Fibroblast of skin of left quadriceps (primary cell): ENCODE data around the gene PACSIN2.

ENCODE experiments used
- DNase-seq, 2 experiments: peaks; one replicate each; pipeline ENCODE4 v3.0.0-alpha.2; 2013; ENCODE audit warnings: low read depth in 2 of 2

The PACSIN2 gene

DNA sequence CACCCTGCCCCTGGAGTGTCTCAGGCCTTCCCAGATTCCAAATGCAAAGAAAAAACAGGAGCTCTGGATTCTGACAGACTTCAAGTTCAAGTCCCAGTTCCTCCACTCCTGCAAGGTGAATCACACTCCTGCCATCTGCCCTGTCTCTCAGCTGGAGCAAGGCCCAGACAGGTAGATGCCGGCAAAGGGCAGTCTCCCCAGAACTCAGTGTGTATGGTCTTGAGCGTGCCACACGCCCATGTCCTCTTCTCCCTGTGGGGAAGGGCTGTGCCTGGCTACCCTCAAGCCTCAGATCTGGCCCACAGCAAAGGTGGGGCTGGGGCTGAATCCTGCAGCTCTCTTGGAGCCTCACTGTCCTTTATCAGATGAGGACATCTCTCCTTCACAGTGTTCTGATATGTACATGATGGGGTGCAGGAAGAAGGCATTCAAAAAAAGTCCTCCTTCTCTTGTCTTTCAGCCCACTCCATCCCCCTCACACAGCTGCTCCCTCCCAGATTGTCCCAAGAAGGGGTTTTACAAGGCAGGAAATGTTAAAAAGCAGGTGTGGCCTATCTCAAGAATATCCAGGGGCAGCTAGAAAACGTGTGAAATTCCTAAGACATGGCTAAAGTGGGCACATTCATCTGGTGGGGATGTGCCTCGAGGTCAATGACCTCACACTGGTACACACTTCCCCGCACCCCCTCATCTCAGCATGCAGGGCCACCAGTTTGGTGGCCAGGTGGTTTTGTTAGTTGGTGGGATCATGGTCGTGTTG, 130.2 kb downstream of the PACSIN2 start:
- DNase-seq: no peak

DNA sequence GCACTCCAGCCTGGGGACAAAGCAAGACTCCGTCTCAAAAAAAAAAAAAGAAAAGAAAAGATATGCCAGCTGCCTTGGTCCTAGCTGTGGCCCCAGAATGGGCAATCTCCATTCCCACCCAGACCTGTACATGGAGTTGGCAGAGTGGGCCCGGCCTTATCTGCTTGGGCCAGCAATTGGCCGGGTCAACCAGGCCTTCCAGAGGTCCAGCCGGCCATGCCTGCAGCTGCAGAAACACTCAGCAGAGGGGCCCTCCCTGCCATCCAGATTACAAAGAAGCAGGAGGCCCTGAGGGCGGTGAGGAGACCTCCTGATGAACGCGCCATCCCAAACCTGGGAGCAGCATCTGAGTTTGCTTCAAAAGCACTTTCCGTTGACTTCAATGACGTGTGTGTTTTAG, 131.0 kb downstream of the PACSIN2 start:
- DNase-seq: no peak

DNA sequence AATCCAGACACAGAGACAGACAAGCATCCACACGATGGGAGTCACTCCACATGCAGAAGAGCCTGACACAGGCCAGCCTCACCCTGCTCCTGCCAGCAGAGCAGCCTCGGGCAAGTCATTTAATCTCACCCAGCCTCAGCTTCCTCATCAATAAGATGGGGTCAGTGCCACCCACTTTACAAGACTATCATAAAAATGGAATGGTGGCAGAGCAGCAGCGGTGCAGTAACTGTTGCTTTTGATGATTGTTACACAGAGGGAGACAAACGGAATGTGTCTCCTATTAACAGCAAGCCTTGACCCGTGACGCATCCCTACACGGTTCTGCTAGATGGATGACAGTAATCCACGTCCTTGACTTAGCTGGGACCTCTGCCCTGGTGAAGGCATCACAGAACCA, 131.8 kb downstream of the PACSIN2 start:
- DNase-seq: no peak

DNA sequence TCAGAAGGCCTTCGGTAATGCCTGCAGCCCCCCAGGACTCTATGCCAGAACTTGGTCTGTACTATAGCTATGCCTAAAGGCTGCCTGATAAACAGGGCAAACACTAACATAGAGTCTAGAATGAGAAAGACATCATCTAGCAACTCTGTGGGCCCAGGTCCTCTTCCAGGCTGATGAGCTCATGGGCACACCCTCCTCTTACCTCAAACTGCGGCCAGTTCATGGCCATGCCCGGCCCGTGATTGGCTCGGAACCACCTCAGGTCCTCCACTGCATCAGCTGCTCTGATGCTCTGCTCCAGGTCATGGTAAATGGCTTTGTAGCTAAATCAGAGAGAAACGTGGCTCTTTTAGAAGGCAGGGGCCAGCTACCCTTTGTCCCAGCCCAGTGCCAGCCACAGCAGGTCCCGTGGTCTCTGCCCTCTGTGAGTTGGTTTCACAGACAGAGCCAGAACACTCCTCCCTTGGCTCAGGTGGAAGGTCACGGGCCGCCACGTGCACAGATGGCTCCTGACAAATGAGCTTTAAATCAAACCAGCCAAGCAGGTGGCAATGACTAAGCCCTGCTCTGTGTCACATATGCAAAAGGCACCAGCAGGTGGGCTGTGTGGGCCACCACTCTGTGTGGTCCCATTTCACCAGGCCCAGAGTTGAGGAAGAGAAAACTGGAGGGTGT, 132.8 kb downstream of the PACSIN2 start:
- DNase-seq: no peak

DNA sequence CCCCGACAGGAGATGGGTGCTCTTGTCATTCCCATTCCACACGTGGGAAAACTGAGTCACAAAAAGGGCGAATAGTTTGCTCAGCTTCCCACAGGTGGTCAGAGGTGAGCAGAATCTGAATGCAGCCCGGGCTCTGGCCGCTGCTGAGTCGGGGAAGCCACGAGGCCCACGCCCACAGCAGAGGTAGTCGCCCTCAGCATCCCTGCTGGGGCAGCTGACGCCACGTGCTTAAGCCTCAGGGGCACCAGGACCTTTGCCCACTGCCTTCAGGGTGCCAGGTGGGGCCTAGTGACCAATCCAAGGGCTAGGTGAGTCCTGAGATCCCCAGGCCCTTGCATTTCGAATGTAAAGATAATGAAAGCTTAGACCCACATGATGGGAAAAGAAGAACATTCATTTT, 133.7 kb downstream of the PACSIN2 start:
- DNase-seq: no peak

DNA sequence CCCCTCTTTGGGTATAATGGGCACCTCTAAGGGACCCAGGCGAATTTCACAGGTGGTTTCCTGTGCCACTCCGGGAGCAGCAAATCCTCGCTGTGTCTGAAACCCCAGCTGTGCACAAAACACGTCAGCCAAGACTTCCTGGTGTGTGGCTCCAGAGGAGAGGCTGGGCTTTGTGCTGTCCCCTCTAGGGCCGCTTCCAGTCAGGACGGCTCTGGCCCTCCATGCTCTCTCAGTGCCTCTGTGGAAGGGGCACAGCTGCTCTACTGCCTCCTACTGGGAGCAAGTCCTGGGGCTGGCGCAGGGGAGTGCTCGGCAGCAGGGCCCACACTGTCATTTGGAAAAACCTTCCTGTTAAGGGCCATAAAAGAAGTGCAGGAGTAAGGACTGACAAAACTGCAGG, 134.1 kb downstream of the PACSIN2 start:
- no peak for DNase-seq

DNA sequence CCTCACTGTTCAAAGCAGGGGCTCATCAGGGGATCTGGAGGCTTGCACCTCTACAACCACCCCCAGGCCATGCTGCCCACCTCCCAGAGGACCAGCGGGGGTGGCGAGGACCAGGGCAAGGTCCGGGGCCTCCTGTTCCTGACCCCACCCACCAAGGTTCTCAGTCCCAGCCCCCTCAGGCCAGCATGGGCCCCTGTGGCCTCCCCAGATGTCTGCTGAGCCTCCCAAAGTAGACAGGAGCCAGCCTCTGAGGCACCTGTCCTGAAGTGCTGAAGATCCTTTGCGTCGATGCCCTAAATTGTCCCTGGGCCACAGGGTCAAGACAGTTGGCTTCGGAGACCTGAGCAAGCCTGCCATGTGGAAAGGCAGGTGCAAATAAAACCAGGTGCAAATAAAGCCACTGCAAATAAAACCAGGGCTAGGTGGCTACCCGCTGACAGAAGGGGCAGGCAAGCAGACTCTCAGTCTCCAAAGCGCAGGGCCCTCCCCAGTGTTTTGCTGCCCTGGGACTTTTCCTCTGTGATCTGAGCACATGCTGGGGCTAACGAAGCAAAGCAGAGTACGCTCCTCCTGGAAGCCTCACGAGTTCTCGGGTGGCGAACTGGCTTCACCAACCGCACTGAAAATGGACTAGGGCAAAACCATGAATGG, 135.5 kb downstream of the PACSIN2 start:
- DNase-seq: no peak

DNA sequence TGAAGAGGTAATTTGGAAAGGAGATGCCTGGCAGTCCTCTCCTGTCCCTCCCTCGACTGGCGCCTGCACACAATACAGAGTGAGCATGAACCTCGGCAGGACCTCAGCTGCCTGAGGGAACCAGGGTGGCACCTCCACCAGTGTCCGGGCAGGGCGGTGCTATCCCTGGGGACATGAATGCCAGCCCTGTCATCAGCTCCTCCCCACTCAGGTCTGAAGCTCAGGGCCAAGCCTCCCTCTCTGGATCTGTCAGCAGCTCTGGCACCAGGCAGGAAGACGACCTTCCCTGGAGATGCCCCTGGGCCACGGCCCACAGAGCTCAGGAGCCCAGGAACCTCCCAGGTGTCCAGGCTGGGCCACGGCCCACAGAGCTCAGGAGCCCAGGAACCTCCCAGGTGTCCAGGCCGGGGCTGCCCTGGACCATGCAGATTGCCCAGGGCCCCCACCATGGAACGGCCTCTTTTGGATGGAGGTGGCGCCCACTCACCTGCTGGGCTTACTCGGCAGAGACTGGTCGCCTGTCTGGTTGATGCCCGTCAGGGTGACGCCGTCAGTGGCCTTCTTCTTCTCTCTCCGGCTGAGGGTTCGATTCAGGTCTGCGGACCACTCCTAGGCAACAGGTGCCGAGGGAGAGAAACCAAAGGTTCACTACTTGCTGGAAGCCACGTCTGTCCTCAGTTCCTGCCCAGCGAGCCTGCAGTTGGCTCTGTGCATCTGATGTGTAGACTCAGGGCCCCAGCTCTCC, 136.2 kb downstream of the PACSIN2 start:
- DNase-seq: no peak

DNA sequence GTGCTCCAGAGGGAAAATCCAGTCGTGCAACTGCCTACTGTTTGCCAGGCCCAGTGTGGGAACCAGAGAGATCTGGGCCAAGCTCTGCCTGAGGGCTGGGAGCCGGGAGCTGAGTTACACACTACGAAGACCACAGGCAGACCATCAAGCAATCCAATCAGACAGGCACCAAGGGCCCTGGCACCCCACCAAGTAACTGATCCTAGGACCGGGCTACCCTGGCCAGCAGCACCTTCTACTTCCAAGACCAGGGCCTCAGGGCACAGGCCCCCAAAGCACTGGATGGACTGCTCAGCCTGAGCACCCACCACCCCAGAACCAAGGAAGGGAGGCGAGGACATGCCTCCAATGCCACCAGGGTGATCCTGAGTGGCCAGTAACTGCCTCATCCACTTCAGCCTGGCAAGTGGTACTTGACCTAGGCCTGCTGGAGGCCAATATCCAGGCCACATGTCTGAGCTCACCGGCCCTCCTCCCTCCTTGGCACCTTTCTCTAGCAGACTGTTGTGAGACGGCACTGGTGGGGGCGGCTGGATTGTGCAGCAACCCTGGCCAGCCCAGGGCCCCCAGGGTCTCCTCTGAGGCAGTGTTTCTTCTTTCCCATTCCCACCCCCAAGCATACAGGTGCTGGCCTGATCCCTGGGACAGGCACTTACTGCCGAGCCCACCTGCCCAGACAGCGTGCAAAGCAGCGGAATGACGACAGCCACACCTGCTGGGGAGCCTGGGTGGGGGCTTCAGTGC, 137.2 kb downstream of the PACSIN2 start:
- DNase-seq: no peak

DNA sequence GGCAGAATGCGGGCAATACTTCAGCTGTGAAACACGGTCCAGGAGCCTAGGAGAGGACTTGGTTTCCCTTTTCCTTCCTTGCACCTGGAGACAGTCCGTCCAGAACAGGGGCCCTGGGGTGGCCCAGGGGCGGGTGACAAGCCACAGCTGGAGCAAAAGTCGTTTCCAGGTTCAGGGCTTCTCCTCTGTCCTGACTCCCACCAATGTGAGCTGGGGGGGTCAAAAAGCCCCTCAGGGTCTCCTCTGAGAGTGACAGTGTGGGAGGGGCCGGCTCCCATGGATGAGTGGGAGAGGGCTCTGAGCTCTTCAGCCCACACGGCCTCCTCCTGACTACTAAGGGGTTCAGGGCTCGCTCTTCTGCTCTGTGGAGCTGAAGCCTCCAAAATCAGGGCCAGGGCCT, 137.8 kb downstream of the PACSIN2 start:
- no peak for DNase-seq

DNA sequence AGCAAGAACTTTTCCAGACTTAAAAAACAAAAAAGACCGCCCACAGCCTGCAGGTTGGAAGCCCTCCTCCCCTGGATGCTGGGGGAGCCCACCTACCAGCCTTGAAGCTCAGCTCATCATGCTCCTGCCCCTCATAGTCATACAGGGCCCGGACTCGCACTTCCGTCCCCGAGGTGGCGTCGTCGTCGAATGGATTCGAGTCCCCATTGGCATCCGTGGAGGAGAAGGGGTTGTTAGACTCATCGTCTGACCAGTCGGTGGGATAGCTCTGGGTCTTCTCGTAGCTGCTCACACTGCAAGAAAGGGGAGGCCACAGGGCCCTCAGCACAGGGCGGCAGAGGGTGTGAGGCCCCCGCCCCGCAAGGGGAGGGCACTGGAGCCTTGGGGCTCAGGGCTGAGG, 138.9 kb downstream of the PACSIN2 start:
- DNase-seq: no peak

DNA sequence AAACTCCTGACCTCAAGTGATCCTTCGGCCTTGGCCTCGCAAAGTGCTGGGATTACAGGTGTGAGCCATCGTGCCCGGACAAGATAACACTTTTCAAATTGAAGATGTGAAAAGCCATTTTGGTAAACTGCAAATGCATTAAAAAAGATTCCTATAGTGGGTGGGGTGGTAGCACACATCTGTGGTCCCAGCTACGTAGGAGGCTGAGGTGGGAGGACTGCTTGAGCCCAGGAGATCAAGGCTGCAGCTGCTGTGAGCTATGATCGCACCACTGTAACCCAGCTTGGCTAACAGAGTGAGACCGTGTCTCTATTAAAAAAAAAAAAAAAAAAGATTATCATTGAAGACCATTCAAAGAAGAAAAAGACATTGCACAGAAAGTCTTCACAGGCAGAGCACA, 140.9 kb downstream of the PACSIN2 start:
- DNase-seq: no peak

DNA sequence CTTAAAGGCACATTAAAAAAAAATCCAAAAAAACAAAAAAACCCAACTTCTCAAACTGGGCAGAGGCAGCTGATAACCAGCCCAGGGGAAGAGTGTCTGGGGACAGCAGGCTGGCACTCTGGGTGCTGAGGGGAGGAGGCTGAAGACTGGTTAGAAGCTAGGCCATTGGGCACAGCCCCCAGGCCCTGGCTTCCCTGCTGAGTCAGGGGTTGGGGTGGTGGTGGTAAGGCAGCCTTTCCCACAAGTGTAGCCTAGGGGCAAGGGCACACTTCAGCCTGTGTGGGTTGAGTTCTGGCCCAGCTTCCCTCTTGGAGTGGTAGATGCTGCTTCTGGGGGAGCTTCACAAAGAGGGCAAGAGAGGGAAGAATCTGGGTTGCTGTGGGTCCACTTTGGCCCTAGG, 141.6 kb downstream of the PACSIN2 start:
- no peak for DNase-seq

DNA sequence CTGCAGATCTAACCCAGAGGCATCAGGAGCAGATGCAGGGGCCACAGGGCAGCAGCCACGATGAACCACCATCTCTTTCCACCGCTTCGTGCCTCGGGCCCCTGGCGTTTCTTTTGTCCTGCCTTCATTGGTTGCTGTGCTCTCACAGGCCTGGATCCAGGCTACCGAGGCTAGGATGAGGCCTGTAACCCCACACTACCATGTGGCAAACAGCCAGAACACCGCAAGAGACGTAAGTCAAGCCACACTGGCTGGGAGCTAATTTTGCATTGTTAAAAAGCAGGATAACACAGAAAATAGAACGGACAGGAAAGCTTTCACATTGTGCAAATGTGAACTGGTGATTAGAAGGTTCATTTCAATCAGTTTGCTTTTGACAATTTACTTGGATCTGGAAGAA, 142.1 kb downstream of the PACSIN2 start:
- DNase-seq: no peak

DNA sequence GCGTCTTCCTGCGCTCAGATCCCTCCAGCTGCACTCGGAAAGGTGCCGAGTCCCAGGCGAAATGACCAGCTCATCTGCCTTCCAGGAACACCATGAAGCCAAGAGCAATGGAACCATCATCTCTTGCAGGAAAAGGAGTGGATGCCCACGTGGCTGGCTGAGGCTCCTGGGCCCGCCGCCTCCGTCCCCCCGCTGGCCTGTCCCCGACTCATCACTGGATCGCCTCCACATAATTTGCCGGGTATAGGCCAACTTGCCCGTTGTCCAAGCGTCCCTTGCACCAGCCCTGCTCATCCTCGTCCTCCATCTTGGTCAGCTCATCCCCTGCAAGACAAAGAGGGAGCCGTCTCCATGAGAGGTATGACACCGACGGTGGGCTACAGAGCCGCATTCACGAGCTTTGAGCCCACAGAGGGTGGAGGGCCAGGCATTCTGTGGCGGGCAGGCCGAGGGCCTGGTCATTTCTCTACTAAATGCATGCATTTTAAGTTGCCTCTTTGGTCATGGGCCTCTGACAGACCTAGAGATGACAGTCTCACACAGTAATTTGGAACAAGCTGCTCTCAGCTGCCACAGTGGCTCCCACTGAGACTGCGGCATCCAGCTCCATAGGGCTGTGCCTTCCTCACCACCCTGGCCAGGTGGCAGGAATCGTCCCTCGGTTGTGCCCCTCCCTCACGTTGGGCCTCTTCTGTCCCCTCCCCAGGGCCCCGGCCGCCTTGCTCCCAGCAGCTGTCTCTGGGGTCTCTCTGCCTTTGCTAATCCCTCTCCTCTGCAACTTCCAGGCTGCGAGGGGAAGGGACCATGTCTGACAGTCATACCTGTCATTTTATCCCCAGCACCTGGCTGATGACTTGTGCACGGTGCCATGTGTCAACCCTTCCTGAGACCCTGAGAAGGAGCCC, 143.6 kb downstream of the PACSIN2 start:
- no peak for DNase-seq

DNA sequence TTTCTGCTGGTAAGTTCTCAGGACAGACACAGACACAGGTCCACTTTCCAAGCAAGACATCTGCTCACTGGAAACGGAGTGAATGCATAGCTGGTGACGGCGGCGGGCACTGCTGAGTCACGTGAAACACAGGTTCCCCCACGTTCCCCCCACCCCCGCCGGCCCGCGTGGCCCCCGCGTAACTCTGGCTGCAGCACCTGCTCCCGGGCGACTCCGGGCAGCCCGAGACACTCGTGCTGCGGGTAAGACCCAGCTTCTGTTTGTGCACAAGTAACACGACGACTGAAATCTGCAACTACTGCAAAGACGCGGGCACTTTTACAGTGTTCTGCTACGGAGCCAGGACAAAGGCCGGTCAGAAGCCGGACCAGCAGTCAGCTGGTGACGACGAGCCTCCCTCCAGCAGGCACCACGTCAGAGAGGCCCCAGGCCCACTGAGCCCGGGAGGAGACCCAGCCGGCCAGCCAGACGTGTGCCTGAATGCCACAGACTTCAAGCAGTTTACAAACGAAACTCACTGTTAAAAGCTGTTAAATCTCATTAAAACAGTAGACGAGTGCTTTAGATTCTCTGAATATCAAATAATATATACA, 145.0 kb downstream of the PACSIN2 start:
- no peak for DNase-seq

DNA sequence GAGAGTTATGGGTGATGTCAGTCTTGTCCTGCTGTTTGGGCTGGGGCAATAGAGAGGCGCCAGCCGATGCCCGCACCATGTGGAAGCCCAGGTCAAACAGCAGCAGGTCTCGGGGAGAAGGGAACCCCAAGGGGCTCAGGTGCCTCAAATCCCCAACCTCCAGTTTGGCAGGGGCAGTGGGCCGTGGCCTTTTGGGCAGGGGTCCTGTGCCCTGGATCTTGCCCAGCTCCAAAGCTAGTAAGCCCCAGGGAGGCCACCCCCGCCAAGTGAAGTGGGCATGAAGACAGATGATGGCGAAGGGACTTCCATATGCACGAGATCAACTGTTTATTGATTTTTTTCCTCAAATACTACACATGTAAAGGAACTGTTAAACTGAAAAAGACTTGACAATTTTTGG, 145.5 kb downstream of the PACSIN2 start:
- DNase-seq: no peak

DNA sequence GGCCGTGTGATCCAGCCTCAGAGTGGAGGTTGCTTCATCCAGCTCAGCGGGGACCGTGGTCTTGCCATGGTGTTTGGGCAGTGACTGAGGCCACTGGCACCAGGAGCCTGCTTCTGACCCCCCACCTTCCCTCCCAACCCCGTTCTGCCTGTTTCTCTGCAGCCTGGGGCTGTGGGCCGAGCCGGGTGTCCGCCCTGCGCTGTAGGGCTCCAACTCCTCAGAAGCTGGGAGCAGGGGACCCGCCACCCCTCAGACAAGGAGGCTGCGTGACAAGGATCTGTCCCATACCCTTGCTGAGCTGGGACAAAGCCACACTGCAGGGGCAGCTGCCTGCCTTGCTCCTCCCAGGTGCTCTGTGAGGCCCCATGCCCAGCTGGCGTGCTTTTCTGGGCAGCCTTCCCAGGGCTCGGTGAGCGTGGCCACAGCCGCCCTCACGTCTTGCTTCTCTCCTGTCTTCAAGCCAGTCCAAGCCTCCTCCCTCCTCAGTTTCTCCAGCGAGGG, 146.1 kb downstream of the PACSIN2 start:
- no peak for DNase-seq

DNA sequence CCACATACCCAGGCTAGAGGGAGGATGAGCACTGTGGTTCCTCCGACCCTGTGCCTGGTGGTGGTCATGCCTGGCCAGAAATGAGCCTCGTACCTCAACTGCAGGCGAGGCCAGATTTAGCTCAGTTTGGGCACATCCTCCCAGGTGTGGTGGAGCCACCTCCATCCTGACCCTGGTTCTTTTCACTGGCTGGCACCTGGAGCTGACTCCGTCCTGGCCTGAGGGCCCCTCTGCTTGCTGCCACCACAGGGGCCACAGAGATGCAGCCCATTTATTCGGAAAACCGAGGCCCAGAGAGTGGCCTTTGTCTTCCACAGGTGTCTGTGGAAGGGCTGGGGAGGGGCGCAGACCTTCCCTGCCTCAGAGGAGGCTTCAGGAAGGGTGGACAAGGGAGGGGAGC, 148.8 kb downstream of the PACSIN2 start:
- DNase-seq: no peak

DNA sequence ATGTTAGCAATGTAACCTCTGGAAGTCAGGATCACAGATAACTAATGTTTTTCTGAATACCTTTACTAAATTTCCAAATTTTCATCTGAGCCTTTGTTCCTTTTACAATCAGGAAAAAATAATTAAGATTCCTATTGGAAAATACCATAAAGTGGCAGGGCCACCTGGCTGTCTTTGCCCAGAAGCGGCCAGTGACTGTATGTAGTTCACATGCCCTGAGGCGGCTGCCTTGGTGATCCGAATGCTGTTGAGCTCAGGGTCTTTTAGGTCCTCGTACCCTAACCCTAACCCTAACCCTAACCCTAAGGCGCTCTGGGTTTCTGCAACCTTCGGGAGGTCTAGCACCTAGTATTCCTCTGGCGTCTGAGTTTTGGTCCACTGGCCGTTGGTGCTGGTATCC, 149.4 kb downstream of the PACSIN2 start:
- no peak for DNase-seq
